ENCODE results near the gene DDX51. TPM values are rescaled to one million over a fixed set of nuclear protein-coding genes. Genes with fewer than 3 reads are reported as not detected.

Gene DDX51
- total RNA-seq, 1 experiment from 2014 or later = 10.5 TPM

GRCh38 chr12:132089407-132089910 lies 54.7 kb downstream of the DDX51 start:
- DNase-seq (ENCODE audit: low read depth) = no peak

Small RNAs within 50 kb of the gene (small RNA-seq; reads per million reads assigned to genes)
- not detected for gene AC138466.3

Other genes with a start within 250 kb of the DDX51 start
- gene ULK1, start 249.7 kb downstream of the DDX51 start, total RNA-seq (2014; rRNA removed; shearing (Covaris generic)) = 1.8 and 4.6 TPM in 2 replicates
- 30.5 and 42.1 TPM in 2 replicates for gene PUS1, start 215.0 kb downstream of the DDX51 start, total RNA-seq (2014; rRNA removed; shearing (Covaris generic))
- 8.0 and 10.8 TPM in 2 replicates for gene EP400, start 194.4 kb downstream of the DDX51 start, total RNA-seq (2014; rRNA removed; shearing (Covaris generic))
- gene NOC4L, start 138 bp upstream of the DDX51 start, total RNA-seq (2014; rRNA removed; shearing (Covaris generic)) = 29.5 and 37.5 TPM in 2 replicates
- gene GALNT9, start 185.3 kb upstream of the DDX51 start, total RNA-seq (2014; rRNA removed; shearing (Covaris generic)) = 0.30 TPM in 1 of 2 replicates, not detected in the other

Data from HT1080 (cell line).